ENCODE results near the gene ERVW-1. TPM values are rescaled to one million over a fixed set of nuclear protein-coding genes. Genes with fewer than 3 reads are reported as not detected.
"Not testable (repeated sequence)": the region's sequence is repeated elsewhere in the genome, so short reads cannot be mapped to it uniquely, and the experiment has no call there.

Gene ERVW-1, protein sequence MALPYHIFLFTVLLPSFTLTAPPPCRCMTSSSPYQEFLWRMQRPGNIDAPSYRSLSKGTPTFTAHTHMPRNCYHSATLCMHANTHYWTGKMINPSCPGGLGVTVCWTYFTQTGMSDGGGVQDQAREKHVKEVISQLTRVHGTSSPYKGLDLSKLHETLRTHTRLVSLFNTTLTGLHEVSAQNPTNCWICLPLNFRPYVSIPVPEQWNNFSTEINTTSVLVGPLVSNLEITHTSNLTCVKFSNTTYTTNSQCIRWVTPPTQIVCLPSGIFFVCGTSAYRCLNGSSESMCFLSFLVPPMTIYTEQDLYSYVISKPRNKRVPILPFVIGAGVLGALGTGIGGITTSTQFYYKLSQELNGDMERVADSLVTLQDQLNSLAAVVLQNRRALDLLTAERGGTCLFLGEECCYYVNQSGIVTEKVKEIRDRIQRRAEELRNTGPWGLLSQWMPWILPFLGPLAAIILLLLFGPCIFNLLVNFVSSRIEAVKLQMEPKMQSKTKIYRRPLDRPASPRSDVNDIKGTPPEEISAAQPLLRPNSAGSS
- total RNA-seq (2014; rRNA removed; shearing (Covaris generic)), result not detected in 2 replicates

DNA sequence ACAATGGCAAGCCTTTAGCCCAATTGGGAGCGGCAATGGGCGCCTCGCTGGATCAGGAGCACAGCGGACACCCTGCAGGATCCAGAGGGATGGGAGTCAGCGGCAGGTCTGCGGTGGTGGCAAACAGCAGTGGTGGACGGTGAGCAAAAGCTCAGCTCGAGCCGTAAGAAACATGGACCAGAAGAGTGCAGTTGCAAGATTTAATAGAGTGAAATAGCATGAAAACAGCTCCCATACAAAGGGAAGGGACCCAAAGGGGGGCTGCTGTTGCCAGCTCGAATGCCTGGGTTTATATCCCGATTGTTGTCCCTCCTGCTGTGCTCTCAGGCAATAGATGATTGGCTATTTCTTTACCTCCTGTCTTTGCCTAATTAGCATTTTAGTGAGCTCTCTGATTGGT, at the start of gene ERVW-1:
ERVW-1 (minus strand) TSS at position 266 of the 400 bp plus-strand sequence. CDS start 7,565 bp downstream, outside the sequence.
- not testable (repeated sequence) for DNase-seq (ENCODE audit: low read depth)

DNA sequence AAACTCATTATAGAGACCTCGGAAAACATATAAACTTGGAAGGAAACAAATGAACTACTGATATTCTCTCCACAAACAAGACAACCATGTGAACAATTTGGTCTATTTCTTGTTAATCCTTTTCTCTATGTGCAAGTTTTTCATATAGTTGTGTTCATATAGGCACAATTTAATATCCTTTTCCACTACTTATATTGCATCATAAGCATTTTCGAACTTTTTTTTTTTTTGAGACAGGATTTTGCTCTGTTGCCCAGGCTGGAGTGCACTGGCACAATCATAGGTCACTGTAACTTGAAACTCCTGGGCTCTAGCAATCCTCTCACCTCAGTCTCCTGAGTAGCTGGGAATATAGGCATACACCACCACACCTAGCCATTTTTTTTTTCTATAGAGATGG, 45.4 kb upstream of the ERVW-1 start:
- DNase-seq (ENCODE audit: low read depth), result no peak

DNA sequence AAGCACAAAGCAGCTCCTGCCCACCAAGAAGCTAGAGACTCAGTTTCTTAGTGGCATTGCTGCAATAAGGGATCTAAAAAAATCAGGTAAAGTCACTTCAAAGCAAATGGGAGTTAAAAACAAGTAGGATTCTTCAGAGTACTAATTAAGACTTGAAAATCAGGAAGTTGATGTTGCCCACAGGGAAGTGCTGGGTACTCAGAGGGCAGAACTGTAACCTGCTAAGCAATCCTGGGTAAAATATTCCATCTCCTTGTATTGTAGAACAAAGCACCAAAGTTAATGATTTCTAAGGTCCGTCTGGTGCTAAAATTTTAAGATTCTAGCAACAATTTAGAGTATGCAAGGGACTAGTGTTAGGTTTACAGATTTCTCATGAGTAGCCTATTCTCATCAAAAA, 42.3 kb upstream of the ERVW-1 start:
- no peak for DNase-seq (ENCODE audit: low read depth)

DNA sequence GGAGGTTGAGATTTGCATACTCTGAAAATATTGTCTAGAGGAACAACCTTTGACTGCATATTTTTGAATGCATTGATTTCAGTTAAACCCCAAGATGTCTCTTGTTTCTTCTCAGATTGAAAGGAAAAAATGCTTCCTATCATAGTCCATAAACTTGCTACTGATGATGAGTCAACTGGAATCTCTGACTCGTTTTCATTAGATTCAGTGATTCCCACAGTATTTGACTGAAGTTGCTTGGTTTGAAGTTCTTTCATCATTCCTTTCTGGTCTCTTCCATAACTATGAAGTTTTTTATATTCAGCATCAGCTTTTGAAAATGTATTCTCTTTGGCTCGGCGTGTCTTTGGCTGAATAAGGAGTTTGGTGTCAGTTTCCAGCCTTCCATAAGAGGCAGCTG, 39.9 kb upstream of the ERVW-1 start:
- DNase-seq (ENCODE audit: low read depth), result no peak

DNA sequence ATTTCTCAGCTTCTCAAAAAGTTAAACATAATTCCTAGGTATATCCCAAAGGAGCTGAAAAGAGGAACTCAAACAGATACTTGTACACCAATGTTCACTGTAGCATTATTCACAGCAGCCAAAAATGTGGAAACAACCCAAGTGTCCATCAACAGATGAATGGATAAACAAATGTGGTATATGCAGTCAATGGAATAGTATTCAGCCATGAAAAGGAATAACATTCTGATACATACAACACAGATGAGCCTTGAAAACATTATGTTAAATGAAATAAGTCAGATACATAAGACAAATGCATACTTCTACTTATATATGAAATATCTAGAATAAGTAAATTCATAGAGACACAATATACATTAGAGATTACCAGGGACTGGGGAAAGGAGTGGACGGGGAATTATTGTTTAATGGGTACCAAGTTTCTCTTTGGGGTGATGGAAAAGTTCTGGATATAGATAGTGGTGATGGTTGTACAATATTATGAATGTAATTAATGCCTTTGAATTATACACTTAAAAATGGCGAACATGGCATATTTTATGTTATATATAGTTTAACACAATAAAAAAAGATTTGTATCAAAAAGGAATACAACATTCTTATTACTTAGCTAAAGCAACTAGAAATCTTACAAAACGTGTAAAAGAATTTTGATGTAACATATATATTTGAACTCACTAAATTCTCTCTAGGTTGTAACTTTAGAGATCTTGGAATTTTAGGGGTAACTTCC, 35.6 kb upstream of the ERVW-1 start:
- no peak for DNase-seq (ENCODE audit: low read depth)

DNA sequence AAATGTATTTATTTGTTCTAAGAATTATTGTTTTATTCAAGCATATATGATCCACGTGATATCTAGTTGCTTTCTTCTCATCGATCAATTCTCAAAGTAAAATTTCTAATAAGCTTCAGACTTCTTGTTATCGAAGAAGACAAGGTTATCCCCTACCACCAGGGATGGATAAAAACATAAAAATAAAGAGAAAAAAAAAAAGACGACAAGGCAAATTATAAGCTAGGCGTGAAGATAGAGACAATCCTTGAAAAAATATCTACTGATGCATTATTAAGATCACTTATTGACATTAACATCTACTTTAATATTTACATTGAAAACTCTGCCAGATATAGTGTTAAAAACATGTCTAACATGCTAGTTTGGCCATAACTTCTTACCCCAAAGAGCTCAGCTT, 31.2 kb upstream of the ERVW-1 start:
- no peak for DNase-seq (ENCODE audit: low read depth)

DNA sequence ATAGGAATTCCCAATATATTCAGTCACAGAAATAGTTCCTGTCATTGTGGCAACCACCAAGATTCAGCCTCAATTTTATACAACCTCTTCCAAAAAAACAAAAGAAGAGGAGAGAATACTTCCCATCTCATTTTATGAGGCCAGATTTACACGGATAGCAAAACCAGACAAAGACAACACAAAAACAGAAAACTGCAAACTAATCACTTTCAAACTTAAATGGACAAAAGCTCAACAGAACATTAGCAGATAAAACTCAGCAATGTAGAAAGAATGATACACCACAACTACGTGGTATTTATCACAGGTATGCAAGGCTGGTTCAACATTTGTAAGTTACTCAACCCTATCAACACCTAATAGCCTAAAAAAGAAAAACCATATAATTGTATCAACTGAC, 28.6 kb upstream of the ERVW-1 start:
- no peak for DNase-seq (ENCODE audit: low read depth)

DNA sequence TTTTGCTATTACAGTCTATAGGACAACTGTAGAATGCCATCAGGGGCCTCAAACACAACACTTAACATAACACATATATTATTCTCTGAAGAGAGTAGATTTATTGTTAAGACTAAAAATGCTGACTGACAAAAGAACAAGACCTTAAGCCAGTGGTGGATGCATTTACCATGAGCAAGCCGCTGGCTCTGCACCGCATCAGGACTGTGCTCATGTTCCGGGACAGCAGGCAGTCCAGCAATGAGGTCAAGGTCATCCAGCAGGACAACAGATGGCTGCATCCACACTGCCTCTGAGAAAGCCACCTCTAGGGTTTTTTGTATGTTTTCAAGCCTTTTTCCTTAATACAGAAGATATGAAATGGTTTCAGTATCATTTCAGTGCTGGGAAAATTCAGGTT, 26.8 kb upstream of the ERVW-1 start:
- no peak for DNase-seq (ENCODE audit: low read depth)

DNA sequence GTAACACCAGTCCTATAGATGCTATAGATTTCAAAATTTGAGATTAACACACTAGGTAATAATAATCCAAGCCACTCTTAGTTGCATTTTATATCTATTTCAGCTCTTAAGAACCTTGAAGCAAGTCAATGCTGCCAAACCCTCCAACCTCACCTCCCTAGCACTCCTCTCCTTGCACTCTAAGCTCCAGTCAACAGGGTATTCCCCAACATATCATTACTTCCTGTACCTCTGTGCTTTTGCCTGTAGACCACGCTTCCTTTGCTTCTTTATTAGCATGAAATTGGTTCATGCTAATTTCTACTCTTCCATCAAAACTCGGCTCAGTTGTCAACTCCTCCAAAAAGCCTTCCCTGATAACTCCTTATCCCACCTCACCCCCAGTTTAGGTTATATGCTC, 26.0 kb upstream of the ERVW-1 start:
- DNase-seq (ENCODE audit: low read depth), result no peak

DNA sequence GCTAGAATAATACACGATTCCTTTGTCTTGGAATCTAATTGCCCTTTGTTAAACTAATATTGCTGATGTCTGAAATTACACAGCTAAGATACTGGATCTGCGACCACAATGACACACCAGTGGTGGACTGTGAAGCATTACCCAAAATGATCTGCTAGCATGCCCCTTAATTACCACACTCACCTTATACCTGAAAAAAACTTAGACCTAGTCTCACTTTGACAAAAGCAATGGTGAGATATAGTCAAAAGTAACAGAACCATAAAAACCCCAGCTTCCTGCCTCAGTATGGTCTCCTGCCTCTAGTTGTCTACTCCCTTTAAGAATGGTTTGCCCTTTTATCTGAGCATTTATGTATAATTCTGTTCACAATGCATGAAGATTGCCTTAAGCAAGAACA, 20.8 kb upstream of the ERVW-1 start:
- DNase-seq (ENCODE audit: low read depth), result no peak

DNA sequence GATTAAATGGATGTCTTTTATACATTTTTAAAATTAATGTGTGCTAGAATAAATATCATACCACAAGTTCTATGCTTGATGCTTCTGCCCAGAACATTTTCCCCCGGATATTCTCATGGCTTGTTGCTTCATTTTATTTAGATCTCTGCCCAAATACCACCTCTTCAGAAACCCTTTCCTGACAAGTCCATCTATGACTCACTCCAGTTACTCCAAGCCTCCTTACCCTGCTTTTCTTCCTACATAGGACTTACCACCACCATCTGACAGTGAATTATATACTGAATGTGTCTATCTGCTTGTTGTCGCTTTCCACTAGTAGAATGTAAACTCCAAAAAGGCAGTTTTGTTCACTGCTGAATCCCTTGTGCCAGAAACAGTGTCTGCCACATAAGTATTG, 19.1 kb upstream of the ERVW-1 start:
- DNase-seq (ENCODE audit: low read depth), result no peak

DNA sequence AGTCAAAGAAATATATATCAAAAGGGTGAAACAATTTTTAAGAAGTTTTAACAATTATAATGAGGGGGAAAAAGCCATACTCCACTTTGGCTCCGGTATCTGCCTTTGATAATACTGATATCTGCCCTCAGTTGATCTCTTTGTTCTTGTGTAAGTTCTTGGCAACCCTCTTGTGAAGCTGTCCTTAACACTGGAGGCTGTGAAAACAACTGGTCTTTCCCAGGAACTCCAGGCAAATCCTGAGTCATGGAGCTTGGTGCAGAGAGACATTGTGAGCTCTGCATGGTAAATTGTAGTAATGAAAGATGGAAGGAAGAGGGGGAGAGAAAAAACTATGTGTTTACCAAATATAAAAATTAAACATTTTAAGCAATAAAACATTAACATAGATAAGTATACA, 11.9 kb upstream of the ERVW-1 start:
- DNase-seq (ENCODE audit: low read depth), result no peak

DNA sequence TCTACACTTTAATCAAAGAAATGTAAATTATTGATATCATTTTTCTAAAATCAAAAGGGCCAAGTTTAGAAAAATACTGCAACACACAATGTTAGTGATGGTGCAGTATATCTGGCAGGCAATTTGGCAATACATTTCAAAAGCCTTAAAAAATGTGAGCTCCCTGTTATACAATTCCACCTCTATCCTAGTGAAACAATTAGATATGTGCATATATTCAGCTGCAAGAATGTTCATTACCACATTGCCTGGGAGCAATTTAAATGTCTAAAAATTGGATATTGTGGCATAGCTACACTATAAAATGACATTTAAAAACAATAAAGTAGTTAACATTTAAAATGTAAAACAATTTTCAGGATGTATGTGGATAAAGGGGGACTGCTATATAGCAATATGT, 10.1 kb upstream of the ERVW-1 start:
- no peak for DNase-seq (ENCODE audit: low read depth)

DNA sequence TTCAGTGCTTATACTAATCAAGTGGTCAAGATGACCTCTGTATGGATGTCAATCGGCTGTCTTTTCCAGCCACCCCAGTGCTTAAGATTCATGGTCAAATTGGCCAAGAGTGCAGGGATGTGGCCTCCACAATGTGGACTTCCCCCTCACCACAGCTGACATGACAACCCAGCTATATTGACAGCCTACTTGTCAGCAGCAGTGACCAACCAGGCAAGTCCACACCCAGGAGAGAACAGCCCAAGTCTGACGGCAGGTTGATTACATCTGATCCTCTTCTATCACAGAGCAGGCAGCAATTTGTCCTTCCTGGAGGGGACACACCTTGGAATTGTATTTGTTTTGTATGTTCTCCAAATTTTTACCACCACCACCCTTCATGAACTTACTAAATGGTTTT, 8.2 kb upstream of the ERVW-1 start:
- DNase-seq (ENCODE audit: low read depth), result no peak

DNA sequence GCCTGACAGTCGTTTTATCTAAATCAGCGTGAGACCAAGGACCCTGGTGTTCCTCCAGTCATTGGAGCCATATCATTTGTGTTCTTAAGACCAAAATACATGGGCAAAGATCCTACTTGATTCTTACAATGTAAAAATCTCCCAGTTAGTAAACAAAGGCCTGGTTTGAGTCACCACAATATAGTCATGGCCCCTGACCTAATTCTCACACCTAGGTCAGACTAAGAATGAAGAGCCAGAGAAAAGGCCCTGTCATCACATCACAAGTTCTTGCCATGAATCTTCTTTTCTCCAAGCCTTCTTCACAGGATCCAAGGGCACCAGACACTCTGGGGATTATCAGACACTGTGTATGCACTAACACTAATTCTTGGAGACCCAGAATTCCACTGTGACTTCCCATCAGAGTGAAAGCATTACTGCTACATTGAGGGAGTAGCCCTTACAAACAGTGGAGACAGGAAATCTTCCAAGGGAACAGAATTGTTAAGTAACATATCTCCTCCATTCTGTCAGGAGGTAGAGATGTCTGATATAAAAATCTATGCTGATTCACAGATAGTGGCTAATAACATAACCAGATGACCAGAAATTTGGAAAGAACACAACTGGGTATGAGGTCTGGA, 7.6 kb upstream of the ERVW-1 start:
- DNase-seq (ENCODE audit: low read depth), result no peak

DNA sequence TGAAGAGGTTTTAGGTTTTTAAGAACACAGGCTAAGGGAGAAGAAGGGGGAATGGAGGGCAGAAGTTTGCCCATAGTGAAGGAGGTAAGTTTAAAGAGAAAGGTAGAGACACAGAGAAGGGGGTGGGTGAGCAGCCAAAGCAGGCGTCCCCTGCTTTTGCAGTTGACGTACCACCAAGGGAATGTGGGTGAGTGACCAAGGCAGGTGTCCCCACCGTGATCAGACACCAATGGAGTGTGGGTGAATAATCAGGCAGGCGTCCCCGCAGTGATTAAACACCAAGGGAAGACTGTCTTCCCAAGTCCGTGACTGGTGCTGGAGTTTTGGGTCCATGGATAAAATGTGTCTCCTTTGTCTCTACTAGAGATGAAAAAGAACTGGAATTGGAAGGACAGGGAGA, 6.5 kb upstream of the ERVW-1 start:
- not testable (repeated sequence) for DNase-seq (ENCODE audit: low read depth)

DNA sequence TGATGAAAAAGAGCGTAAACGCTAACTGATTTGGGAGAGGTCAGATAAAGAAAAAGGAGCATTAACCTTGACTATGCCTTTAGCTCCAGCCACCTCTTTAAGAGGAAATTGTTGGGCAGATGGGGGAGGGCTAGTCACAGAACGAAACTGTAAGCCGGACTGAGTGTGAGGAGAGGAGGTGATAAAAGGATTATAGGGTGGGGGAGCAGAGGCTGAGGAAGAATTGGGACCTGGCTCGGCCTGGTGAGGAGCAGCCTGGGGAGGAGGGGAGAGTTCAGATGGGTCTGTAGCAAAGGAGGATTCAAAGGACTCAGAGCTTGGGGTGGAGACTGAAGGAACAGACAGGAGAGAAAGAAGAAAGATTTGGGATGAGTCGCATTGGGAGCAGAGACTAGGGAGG, 5.9 kb upstream of the ERVW-1 start:
- not testable (repeated sequence) for DNase-seq (ENCODE audit: low read depth)

DNA sequence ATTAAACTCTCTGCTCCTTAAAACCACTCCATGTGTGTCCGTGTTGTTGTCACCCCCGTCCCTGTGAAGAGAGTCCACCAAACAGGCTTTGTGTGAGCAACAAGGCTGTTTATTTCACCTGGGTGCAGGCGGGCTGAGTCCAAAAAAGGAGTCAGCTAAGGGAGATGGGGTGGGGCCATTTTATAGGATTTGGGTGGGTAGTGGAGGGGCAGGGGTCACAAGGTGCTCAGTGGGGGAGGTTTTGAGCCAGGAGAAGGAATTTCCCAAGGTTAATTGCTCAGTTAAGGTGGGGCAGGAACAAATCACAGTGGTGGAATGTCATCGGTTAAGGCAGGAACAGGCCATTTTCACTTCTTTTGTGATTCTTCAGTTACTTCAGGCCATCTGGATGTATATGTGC, 1.4 kb upstream of the ERVW-1 start:
- not testable (repeated sequence) for DNase-seq (ENCODE audit: low read depth)

DNA sequence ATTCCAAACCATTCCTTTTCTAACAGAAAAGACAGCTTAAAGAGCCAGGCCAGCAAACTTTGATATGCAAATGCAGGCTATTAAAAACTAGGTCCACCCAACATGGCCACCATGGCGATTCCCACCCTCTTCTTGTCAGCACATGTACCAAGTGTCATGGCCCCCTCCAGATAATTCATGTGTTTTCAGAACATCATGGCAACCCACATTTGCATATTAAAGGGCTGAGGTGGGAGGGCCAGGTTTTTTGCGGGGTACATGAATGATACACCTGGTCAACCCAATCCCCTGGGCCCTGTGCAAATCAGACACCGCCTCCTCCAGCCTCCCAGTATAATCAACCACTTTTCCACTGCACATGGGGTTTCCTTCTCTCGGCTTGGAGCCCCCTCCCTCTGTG, 965 bp upstream of the ERVW-1 start:
- no peak for DNase-seq (ENCODE audit: low read depth)

DNA sequence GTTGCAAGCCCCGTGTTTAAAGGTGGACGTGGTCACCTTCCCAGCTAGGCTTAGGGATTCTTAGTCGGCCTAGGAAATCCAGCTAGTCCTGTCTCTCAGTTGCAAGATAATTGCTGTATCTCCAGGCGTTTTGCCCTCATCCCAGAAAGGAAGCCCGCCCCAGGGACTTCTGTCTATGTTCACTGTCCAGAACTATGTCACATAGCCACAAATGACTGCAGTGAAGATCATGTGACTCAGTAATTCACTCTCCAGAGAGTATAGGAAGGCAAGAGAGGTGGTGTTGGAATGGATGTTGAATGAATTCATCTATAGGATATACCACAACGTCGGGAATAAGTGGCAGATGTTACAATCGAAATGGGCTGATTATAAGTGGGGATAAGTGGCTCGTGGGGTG, 349 bp upstream of the ERVW-1 start:
- no peak for DNase-seq (ENCODE audit: low read depth)

DNA sequence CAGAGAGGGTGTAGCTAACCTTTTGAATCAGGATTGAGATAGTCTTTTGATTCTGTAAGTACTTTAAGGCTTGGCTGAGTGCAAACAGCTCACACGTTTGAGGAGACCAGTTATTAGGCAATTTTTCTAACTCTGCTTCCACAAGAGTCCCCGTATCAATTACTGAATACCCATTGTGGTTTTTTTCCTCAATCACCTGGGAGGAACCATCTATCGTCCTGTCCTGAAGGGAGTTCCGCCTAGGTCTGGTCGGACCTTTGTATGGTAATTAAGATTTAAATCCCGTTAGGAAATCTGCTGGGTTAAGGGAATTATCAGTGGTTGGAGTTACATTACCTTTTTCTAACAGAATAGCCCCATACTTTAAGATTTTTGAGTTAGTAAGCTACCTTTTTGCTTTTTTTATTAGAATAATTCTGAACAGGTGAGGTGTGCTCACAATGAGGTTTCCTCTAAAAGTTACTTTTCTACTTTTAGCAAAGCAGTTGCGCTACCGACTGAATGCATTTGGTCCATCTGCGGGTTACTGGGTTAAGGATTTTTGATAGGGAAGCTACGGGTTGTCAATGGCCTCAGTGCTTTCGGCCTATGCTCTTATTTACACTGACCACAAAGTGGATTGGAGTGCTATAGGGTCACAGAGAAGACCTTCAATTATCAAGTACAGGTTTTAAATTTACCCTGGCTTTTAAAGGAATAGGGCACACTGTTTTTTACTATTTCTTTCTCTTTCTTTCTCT, 1.7 kb downstream of the ERVW-1 start:
- DNase-seq (ENCODE audit: low read depth), result not testable (repeated sequence)

DNA sequence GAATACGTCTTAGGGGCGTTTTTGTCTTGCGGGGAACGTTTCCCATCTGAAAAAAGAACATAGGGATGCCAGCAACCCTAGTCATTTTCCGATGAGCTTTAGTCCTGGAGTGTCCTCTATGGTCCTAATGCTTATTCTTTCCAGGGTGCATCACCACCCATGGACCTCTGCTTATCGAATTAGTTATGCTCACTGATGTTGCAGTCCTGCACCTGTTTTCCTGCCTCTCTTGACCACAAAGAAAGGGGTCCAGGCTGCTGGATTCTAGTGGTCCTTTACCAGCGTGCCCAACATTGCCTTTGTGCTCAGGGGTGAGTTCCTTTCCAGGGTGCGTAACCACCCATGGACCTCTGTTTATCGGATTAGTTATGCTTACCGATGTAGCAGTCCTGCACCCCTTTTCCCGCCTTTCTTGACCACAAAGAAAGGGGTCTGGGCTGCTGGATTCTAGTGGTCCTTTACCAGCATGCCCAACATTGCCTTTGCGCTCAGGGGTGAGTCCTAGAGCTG, 2.4 kb downstream of the ERVW-1 start:
- DNase-seq (ENCODE audit: low read depth), result not testable (repeated sequence)

All from Daoy (cell line).